Measurements from ENCODE around the gene GALNS.

Gene GALNS

GRCh38 chr16:88879788-88880055, 23.0 kb upstream of the GALNS start:
- Histone ChIP-seq H3K27me3 (ENCODE audit: insufficient read depth, low read length, poor library complexity, severe bottlenecking) (no peaks in the 10 kb centered on the region), H3K9me3 (ENCODE audit: insufficient read depth, low read depth, low read length) (no peaks in the 10 kb centered on the region), H3K4me3 (ENCODE audit: low read length, poor library complexity, severe bottlenecking) (no peak overlapping the region), H3K4me1 (ENCODE audit: insufficient read depth, low read length, poor library complexity, severe bottlenecking) (no peaks in the 10 kb centered on the region), H3K4me2 (ENCODE audit: low read depth, low read length, poor library complexity, severe bottlenecking) (no peak overlapping the region), H3F3A (ENCODE audit: low read depth) (no peaks in the 10 kb centered on the region), H3K79me2 (ENCODE audit: insufficient read depth, low read length) (no peaks in the 10 kb centered on the region), H4K20me1 (ENCODE audit: insufficient read depth, low read length, poor library complexity, severe bottlenecking) (no peaks in the 10 kb centered on the region), H3K9me2 (replicated peaks; ENCODE audit: low read depth, low read length) (no peaks in the 10 kb centered on the region), H2AFZ (ENCODE audit: low read length) (no peak overlapping the region), H3K36me3 (ENCODE audit: insufficient read depth, low read length) (peaks cover 53% of the 10 kb centered on the region; the same call in 1 of the 2 replicates), H3K9ac (ENCODE audit: low read depth, low read length, poor library complexity, severe bottlenecking) (no peak overlapping the region)
- TF ChIP-seq CTCF (conservative IDR thresholded peaks at IDR 0.05; ENCODE audit: low read length) (no peak), EZH2phosphoT487 (IDR thresholded peaks at IDR 0.05; ENCODE audit: borderline replicate concordance) (no peak)

GRCh38 chr16:88878967-88879787, 22.4 kb upstream of the GALNS start:
- H4K20me1 ChIP-seq (ENCODE audit: insufficient read depth, low read length, poor library complexity, severe bottlenecking) = no peaks in the 10 kb centered on the region
- no peak overlapping the region for H3K9ac ChIP-seq (ENCODE audit: low read depth, low read length, poor library complexity, severe bottlenecking)
- peaks cover 49% of the 10 kb centered on the region; the same call in 1 of the 2 replicates for H3K36me3 ChIP-seq (ENCODE audit: insufficient read depth, low read length)
- TF ChIP-seq CTCF (conservative IDR thresholded peaks at IDR 0.05; ENCODE audit: low read length) (no peak), EZH2phosphoT487 (IDR thresholded peaks at IDR 0.05; ENCODE audit: borderline replicate concordance) (no peak)
- no peaks in the 10 kb centered on the region for H3K9me2 ChIP-seq (replicated peaks; ENCODE audit: low read depth, low read length)
- no peaks in the 10 kb centered on the region for H3F3A ChIP-seq (ENCODE audit: low read depth)
- no peaks in the 10 kb centered on the region for H3K27me3 ChIP-seq (ENCODE audit: insufficient read depth, low read length, poor library complexity, severe bottlenecking)
- H3K4me3 ChIP-seq (ENCODE audit: low read length, poor library complexity, severe bottlenecking) = no peak overlapping the region
- H3K4me2 ChIP-seq (ENCODE audit: low read depth, low read length, poor library complexity, severe bottlenecking) = no peak overlapping the region
- no peaks in the 10 kb centered on the region for H3K9me3 ChIP-seq (ENCODE audit: insufficient read depth, low read depth, low read length)
- no peaks in the 10 kb centered on the region for H3K79me2 ChIP-seq (ENCODE audit: insufficient read depth, low read length)
- H3K4me1 ChIP-seq (ENCODE audit: insufficient read depth, low read length, poor library complexity, severe bottlenecking) = no peaks in the 10 kb centered on the region
- H2AFZ ChIP-seq (ENCODE audit: low read length) = no peak overlapping the region

- H3K27me3 ChIP-seq (ENCODE audit: insufficient read depth, low read length, poor library complexity, severe bottlenecking) = no peaks in the 10 kb centered on the region
- no peaks in the 10 kb centered on the region for H4K20me1 ChIP-seq (ENCODE audit: insufficient read depth, low read length, poor library complexity, severe bottlenecking)
- H3K4me2 ChIP-seq (ENCODE audit: low read depth, low read length, poor library complexity, severe bottlenecking) = no peak overlapping the region
- H3K36me3 ChIP-seq (ENCODE audit: insufficient read depth, low read length) = peaks cover 42% of the 10 kb centered on the region; the same call in 1 of the 2 replicates
- no peak overlapping the region for H3K9ac ChIP-seq (ENCODE audit: low read depth, low read length, poor library complexity, severe bottlenecking)
- no peaks in the 10 kb centered on the region for H3K4me1 ChIP-seq (ENCODE audit: insufficient read depth, low read length, poor library complexity, severe bottlenecking)
- no peak overlapping the region for H2AFZ ChIP-seq (ENCODE audit: low read length)
- TF ChIP-seq CTCF (conservative IDR thresholded peaks at IDR 0.05; ENCODE audit: low read length) = no peak
- no peak for TF ChIP-seq EZH2phosphoT487 (IDR thresholded peaks at IDR 0.05; ENCODE audit: borderline replicate concordance)
- H3K4me3 ChIP-seq (ENCODE audit: low read length, poor library complexity, severe bottlenecking) = no peak overlapping the region
- no peaks in the 10 kb centered on the region for H3K79me2 ChIP-seq (ENCODE audit: insufficient read depth, low read length)
- H3K9me3 ChIP-seq (ENCODE audit: insufficient read depth, low read depth, low read length) = no peaks in the 10 kb centered on the region
- H3F3A ChIP-seq (ENCODE audit: low read depth) = no peaks in the 10 kb centered on the region
- no peaks in the 10 kb centered on the region for H3K9me2 ChIP-seq (replicated peaks; ENCODE audit: low read depth, low read length)
These were observed 21.6 kb upstream of the GALNS start for GRCh38 chr16:88878356-88878755.

Data from Loucy (cell line).